GM12801 (cell line): ENCODE results near the gene KIAA1549.

Experiments
- CTCF ChIP-seq: IDR thresholded peaks from one replicate; pipeline ENCODE4 v1.5.1; 2011; ENCODE audit warnings: control low read depth; ENCODE audit not compliant: insufficient read length; ENCODE audit errors: extremely low read depth

KIAA1549 gene

DNA sequence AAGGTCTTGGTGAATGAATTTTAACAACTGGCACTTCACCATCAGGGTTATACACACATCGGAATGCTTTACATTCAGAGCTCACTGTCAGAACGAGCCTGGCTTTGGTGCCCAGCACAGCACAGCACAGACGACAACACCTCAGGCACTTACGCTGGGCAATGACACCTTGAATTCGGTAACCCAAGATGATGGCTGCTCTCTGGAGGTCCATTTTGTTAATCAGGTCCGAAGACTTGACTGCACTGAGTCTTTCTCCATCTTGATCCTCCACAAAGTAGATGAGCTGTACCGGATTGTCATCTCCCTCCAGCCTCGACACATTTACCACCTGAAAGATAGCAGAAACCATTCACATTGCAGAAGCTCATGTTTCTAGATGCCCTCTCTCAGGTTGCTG lies 82.4 kb downstream of the KIAA1549 start:
- no peak for TF ChIP-seq CTCF

DNA sequence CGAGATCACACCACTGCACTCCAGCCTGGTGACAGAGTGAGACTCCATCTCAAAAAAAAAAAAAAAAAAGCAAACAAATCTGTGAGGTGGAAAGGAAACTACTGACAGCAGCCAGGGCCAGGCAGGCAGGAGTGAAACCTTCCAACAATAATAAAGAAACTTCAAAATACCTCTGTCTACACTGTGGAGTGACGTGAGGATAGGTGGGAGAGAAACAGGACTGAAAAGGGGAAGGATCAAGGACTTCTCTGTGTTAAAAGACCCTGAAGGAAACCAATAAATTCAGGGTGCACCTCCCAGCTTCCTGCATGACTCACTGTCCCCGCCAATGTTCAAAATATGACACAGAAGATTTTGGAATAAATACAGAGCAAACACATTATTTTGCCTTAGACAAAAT lies 82.9 kb downstream of the KIAA1549 start:
- TF ChIP-seq CTCF, result no peak

DNA sequence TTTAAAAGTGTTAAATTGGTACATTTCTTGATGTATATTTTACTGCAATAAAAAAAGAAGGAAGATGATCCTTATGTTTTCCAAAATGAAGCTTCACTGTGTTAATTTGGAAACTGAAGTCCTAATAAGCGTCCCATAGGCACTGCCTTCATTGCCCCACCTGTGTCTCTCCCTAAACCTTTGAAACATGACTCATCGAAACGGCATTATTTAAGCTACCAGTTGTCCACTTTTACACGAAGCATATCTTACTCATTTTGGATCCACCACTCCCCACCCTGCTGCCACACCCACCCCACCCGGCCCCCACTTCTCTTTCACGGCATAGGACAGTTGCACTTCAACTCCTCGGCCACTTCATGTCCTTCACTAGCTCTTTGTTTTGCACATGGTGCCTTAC lies 85.5 kb downstream of the KIAA1549 start:
- no peak for TF ChIP-seq CTCF

GRCh38 chr7:138893258-138893657 lies 87.9 kb downstream of the KIAA1549 start:
- TF ChIP-seq CTCF, result no peak

- no peak for TF ChIP-seq CTCF
Measured at GRCh38 chr7:138892812-138893211, 88.4 kb downstream of the KIAA1549 start.

DNA sequence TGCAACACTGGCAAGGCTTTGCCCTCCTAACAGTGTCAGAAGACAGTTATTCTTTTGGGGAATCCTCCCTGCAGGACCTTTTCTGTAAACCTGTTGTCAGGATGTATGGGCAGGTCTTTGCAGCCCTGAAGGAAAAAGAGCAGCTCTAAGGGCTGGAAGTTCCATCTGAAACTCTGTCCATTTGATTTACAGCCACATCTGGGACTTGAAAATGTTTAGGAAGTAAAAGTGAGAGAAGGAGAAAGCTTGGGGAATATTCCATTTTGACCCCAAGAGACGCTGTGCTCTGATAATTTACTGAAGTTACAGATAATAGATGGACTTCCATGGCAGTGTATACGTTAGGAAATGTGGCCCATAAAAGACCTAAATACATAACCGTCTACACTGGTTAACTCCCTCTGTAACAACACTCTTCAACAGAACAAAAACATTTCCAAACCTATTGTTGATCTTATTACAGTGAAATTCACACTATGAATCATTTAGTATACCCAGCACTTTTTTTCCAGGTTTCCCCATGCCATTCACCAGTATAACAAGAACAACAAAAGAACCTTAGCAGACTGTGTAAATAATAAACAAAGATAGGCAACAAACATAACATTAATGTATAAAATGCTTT lies 89.1 kb downstream of the KIAA1549 start:
- no peak for TF ChIP-seq CTCF

GRCh38 chr7:138891446-138891810 lies 89.8 kb downstream of the KIAA1549 start:
- no peak for TF ChIP-seq CTCF
